ENCODE results near the gene CDX2. TPM values are rescaled to one million over a fixed set of nuclear protein-coding genes. Genes with fewer than 3 reads are reported as not detected.

Gene CDX2
- total RNA-seq, 1 donor from 2014 or later = not detected

DNA sequence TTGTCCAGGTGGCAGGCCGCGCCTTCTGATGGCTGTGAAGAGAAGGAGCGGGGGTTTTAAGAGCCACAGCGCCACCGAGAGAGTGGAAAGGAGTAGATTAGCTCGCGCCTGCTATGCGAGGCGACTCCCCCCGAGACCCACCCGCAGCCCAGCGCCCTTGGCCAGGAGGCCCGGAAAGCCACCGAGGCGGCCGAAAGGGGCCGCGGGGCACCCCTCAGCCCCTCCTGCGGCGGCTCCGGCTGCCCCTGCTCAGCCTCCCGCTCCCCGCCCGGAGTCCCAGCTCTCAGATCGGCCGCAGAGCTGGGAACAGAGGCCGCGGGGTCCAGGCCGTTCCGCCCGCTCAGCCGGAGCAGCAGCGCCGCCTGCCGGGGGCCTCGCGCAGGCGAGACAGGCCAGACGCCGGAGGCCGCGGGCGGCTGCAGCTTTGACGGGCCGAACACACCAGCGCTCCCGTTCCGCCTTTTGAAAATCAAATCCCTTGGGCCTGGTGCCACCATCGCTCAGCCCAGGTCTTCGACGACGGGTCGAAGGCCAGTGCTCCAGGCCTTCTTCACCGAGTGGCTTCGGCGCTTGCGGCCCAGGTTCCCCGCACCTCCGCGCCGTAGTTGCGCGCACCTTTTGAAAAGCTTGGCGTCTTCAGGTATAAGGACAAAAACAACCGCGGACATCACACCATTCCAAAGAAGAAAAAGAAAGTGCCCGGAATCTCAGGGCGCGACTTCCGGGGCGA, 15.3 kb downstream of the CDX2 start:
- ATAC-seq (ENCODE audit: poor library complexity) = peak; percentile 99
- intact Hi-C loops (cut with DNase I) = no loop called here
- DNase-seq = peak; percentile 82

- ATAC-seq (ENCODE audit: poor library complexity) (peak; percentile 32), DNase-seq (no peak)
- intact Hi-C loops (cut with DNase I) = no loop called here
Measured at GRCh38 chr13:27952876-27953675, 16.0 kb downstream of the CDX2 start.

GRCh38 chr13:27942972-27943371, 26.1 kb downstream of the CDX2 start:
- ATAC-seq (ENCODE audit: poor library complexity) = no peak
- no peak for DNase-seq
- intact Hi-C loops (cut with DNase I) = no loop called here

GRCh38 chr13:27933580-27934328, 35.4 kb downstream of the CDX2 start:
- ATAC-seq (ENCODE audit: poor library complexity) (no peak), DNase-seq (no peak)
- intact Hi-C loops (cut with DNase I) = no loop called here

GRCh38 chr13:27933118-27933517, 36.0 kb downstream of the CDX2 start:
- ATAC-seq (ENCODE audit: poor library complexity) = no peak
- intact Hi-C loops (cut with DNase I) = no loop called here
- no peak for DNase-seq

GRCh38 chr13:27929868-27930267, 39.2 kb downstream of the CDX2 start:
- no peak for DNase-seq
- intact Hi-C loops (cut with DNase I) = no loop called here
- no peak for ATAC-seq (ENCODE audit: poor library complexity)

DNA sequence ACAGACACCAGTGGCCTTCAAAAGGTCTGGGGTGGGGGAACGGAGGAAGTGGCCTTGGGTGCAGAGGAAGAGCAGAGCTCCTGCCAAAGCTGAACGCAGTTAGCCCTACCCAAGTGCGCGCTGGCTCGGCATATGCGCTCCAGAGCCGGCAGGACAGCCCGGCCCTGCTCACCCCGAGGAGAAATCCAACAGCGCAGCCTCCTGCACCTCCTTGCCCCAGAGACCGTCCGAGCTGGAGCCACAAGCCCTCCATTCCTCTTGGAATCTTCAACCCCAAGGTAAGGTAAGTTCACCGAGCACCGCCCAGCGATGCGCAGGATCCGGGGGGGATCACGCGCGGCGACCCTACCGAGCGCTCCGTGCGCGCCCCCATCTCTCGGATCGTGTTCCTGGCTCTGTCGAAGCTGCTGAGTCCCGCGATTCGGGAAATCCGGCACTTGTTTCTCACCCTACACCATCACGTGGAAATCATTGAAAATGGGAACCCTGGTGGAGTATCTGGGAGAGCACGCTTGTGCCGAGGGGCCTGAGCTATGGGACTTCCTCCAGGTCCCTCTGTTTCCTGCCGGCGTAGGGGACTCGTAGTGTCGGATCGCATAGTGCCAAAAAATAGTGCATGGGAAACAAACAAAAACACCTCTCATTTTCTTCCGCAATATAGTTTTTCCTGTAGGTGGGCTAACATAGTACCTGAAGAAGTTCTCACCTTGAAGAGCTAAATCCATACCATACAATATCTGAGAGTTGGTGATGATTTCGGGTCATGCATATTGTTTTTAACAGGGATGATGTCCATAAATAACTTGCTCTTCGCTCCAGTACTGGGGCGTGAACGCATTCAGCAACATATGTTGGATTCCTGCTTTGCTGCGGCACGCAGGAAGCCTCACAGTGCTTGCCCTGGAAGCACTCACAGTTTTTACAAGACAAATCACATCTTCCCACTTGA, 40.0 kb downstream of the CDX2 start:
- no peak for ATAC-seq (ENCODE audit: poor library complexity)
- intact Hi-C loops (cut with DNase I) = no loop called here

GRCh38 chr13:27928353-27928804, 40.7 kb downstream of the CDX2 start:
- intact Hi-C loops (cut with DNase I) = no loop called here
- DNase-seq (no peak), ATAC-seq (ENCODE audit: poor library complexity) (no peak)

More for the DNA sequence above, 40.0 kb downstream of the CDX2 start:
- no peak for DNase-seq

DNA sequence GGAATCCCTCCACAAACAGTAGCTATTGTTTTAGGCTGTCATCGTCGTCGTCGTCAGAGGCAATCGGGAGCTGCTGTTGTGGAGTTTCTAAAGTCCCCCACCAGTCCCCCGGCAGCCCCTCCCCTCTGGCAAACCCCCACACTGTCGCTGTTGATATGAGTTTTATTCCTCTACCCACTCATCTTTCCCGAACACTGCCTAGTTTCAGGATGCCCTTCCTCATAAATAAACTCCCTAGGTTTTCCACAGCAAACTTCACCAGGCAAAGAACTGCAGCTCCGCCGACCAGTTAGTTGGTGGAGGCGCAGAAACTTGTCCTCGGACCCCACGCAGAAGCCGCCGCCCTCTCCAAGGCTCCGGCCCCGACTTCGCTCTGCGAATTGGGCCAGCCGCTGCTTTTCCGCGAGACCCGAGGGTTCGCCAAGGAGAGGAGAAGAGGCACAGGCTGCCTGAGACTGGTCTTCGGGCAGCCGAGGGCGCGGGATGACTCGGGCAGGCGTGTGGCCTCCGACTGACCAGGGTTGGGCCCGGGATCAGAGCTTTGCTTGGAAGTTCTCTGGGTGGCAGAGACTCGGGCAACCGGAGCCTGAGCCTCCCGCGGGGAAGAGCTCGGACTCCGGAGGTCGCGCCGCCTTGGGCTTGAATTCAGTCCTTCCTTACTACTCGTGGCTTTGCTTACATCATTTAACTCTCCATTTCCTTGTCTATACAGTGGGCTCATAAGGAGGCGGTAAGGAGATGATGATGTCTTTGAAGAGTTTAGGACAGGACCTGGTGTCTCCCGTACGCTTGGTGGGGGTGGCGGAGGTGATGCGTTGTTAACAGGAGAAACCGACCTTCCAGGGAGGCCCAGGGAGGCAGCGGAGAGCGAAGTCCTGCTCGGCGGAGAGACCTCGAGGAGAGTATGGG, 41.4 kb downstream of the CDX2 start:
- intact Hi-C loops (cut with DNase I) = no loop called here
- ATAC-seq (ENCODE audit: poor library complexity) = no peak
- DNase-seq = no peak

DNA sequence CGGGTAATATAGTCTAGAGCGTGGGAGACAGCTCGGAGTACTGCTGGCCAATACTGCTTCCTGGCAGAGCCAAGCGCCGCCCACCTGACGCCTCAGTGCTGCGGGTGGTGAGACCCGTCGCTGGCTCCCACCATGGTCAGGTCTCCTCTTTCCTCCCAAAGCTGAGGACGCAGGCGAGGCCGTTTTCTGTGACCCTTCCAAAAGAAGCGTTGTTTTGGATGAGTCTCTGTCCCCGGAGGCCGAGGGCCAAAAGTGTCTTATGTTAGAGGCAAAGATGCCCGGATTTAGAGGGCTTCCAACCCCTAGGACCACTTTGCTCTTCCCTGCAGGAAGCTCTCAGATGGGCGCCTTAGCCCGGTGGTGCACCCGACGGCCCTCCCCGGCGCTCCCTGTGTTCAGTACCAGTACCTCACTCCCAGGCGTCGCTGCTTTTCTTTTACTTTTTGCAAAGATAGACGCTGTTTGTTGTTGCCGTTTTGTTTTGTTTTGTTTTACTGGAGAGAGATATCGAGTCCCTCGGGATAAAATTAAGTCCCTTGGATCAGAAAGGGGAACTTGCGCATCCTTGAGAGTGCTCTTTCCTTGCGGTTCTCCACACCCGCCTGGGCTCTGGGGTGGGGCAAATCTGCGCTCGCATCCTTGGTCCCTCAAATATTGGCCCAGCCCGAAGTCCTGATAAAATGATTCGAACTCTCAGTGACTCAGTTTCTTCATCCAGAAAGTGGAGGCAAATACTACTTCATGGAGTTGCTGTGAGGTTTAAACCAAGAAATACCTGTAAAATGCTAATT, 42.3 kb downstream of the CDX2 start:
- intact Hi-C loops (cut with DNase I) = no loop called here
- DNase-seq = no peak
- no peak for ATAC-seq (ENCODE audit: poor library complexity)

DNA sequence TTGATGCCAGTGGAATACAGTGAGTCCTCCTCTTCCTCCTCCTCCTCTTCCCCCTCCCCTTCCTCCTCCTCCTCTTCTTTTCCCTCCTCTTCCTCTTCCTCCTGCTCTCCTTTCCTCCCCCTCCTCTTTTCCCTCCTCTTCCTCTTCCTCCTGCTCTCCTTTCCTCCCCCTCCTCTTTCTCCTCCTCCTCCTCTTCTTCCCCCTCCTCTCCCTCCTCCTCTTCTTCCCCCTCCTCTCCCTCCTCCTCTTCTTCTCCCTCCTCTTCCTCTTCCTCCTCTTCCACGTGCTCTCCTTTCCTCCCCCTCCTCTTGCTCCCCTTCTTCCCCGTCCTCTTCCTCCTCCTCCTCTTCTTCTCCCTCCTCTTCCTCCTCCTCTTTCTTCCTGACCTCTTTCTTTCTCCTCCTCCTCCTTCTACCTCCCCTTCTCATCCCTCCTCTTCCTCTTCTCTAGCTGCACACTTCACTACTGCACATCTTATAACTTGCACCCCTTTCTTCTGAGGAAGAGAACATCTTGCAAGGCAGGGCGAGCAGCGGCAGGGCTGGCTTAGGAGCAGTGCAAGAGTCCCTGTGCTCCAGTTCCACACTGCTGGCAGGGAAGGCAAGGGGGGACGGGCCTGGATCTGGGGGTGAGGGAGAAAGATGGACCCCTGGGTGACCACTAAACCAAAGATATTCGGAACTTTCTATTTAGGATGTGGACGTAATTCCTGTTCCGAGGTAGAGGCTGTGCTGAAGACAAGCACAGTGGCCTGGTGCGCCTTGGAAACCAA, 43.7 kb downstream of the CDX2 start:
- DNase-seq = no peak

DNA sequence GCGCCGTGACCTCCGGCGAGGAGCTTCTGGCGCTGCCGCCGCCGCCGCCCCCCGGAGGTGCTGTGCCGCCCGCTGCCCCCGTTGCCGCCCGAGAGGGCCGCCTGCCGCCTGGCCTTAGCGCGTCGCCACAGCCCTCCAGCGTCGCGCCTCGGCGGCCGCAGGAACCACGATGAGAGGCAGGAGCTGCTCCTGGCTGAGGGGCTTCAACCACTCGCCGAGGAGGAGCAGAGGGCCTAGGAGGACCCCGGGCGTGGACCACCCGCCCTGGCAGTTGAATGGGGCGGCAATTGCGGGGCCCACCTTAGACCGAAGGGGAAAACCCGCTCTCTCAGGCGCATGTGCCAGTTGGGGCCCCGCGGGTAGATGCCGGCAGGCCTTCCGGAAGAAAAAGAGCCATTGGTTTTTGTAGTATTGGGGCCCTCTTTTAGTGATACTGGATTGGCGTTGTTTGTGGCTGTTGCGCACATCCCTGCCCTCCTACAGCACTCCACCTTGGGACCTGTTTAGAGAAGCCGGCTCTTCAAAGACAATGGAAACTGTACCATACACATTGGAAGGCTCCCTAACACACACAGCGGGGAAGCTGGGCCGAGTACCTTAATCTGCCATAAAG, 44.5 kb downstream of the CDX2 start:
- no peak for ATAC-seq (ENCODE audit: poor library complexity)
- intact Hi-C loops (cut with DNase I) = no loop called here
- DNase-seq = no peak

More for the DNA sequence above, 43.7 kb downstream of the CDX2 start:
- ATAC-seq (ENCODE audit: poor library complexity) = no peak
- intact Hi-C loops (cut with DNase I) = no loop called here

GRCh38 chr13:27923794-27924528, 45.2 kb downstream of the CDX2 start:
- DNase-seq = no peak
- intact Hi-C loops (cut with DNase I) = no loop called here

DNA sequence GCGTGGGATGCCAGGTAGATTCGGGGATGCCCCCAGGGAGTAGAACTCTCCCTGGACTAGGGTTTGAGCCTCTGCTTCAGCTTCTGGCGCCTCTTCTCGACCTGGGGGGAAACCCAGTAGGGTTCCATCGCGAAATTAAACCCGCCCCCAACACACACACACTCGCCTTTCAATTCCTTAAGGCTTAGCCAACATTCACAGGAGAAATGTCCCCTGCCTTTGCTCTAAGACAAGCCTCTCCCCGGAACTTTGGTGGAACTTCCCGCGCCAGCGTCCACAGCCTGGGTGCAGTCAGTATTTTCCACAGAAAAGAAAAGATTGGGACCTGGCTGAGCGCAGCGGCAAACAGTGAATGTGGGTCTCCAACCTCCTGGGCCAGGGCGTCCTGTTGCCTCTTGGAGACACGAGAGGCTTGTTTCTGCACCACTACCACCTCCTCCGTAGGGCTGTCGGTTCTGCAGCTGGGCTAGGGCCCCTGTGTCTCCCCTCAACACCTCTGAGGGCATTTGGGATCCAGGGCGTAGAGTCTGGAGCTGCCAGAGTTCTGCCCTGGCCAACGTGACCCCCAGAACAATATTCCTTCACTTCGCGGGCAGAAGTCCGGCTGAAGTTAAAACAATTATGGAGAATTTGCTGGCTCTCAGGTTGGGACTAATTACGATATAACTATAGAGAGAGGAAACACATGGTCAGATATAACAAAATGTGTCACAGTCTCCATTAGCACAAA, 46.1 kb downstream of the CDX2 start:
- DNase-seq (no peak), ATAC-seq (ENCODE audit: poor library complexity) (no peak)
- intact Hi-C loops (cut with DNase I) = no loop called here

More at GRCh38 chr13:27923794-27924528, 45.2 kb downstream of the CDX2 start:
- no peak for ATAC-seq (ENCODE audit: poor library complexity)
